GM21717 (cell line): Measurements from ENCODE around the gene RALGAPA2.

Source experiments
- ATAC-seq: cut with Tn5 transposase; IDR thresholded peaks from one replicate; pipeline ENCODE4 v1.9.1; 2021; ENCODE audit warnings: mild to moderate bottlenecking, moderate library complexity; ENCODE audit not compliant: unreplicated experiment

The RALGAPA2 gene

DNA sequence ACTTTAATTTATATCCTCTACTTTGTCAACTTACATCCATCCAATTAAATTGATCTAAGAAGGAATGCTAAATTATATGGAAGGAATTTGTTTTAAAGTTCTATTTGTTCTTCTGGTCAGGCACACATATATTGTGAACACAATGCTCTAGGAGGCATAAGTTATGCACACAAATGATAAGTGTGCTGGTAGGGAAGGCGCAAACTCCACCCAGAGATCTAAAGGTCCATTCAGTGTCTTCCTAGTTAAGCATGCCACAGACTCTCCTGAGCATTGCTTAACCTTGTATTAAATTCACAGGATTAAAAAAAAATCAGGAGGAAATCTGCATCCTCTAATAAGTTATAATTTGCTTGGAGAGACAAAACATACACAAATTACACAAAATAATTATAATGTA, 127.3 kb downstream of the RALGAPA2 start:
- no peak for ATAC-seq

- ATAC-seq, result no peak
Measured at GRCh38 chr20:20582734-20583133, 129.7 kb downstream of the RALGAPA2 start.

GRCh38 chr20:20580139-20580538, 132.3 kb downstream of the RALGAPA2 start:
- ATAC-seq, result no peak

DNA sequence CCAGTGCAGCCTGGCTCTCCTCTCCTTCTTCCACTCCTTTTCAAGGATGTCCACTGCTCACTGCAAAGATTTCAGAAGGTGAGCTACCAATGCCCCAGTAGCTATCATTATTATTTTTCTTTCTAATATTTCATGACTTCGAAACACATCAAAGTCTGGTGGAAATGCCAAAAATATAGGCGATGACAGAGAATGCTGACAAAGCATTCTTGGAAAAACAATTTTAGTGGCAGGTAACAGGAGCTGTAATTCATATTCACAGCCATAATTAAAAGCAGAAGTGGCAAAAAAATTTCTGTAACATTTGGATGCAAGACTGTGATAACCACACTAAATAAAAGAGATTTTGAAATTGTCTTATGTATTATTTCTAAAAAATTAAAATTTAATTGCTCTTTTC, 133.6 kb downstream of the RALGAPA2 start:
- ATAC-seq, result no peak

DNA sequence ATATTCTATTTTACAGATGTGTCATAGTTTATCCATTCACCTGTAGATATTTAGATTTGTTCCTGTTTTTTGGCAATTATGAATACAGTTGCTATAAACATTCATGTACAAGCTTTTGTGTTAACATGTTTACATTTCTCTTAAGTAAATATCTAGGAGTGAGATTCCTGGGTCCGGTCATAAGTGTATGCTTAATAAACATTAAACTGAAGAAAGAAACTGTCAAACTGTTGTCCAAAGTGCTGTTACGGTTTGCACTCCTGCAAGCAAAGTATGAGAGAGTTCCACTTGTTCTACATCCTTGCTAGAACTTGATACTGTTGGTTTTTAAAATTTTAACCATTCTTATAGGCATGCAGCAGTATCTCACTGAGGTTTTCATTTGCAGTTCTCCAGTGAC, 138.6 kb downstream of the RALGAPA2 start:
- ATAC-seq, result no peak

GRCh38 chr20:20571068-20571780, 141.2 kb downstream of the RALGAPA2 start:
- no peak for ATAC-seq

DNA sequence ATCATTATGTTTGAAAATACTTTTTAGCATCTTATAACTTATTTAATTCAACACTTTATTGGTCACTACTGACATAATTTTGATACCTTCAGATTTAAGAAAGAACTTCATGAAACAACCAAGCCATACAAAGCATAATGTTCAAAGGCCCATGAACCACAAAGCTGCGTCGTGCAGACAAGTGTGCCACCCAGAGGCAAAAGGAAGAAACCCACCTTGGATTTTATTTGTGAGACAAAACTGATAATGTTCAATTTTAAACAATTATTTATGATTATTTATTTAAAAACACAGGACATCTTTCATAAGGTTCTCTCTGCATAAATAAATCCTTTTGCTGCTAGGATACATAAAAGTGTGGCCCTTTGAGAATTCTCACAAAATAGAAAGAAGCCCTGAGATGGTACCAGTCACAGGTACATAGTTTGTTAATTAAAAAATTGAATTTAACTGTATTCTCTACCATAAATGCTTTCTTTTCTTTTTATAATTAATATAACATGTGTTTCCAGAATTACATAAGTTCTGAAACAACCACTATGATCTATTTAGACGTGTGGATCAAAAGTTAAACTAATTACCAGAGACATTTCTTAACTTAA, 143.7 kb downstream of the RALGAPA2 start:
- ATAC-seq, result no peak

DNA sequence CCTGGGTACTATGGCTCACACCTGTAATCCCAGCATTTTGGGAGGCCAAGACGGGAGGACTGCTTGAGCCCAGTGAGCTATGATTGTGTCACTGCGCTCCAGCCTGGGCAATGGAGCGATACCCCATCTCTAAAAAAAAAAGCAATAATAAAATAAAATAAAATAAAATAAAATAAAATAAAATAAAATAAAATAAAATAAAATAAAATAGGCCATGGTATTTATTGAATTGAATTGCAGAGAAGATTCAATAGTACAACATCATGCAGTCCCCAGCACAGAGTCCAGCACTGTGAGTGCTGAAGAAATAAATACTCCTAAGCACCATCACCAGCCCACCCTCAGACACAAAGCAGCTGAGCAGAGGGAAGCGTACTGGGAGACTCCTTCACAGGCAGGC, 144.7 kb downstream of the RALGAPA2 start:
- ATAC-seq, result no peak

- no peak for ATAC-seq
Measured at GRCh38 chr20:20566516-20566915, 145.9 kb downstream of the RALGAPA2 start.

DNA sequence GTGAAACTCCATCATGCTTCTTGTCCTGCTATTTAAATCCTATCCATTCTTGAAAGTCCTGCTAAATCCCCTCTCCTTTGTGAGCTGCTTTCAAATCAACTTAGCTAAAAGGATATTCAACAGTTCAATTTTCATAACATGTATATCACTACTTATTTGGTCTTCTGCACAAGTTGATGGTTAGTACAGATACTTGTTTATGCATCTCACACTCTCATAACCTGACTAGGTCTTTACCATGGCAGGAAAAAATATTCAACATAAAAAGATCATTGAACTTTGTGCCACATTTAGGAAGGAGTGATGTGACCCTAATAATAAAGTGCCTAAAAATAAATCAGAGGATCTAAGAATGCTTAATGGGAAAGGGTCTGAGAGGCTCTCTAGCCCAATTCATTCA, 148.2 kb downstream of the RALGAPA2 start:
- no peak for ATAC-seq

GRCh38 chr20:20562507-20562906, 149.9 kb downstream of the RALGAPA2 start:
- no peak for ATAC-seq

GRCh38 chr20:20561841-20562240, 150.6 kb downstream of the RALGAPA2 start:
- ATAC-seq, result no peak

GRCh38 chr20:20561172-20561571, 151.3 kb downstream of the RALGAPA2 start:
- ATAC-seq, result no peak

DNA sequence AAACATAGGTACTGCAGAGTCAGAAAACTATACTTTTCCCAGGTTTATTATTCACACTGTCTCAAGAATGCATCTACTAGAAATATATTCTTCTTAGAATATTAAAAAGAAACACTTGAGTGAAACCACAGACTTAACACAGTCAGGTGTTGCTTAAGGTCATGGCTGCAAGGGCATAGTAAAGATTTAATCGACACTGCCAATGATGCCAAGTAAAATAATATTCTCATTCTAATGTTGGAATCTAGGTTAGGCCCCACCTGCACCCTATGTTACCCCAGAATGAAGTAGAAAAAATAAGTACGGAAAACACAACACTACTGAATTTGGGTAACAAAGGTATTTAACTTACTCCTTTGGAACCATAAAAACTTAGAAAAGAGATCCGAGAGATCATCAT, 155.0 kb downstream of the RALGAPA2 start:
- no peak for ATAC-seq

GRCh38 chr20:20555838-20556237, 156.6 kb downstream of the RALGAPA2 start:
- ATAC-seq, result no peak

- ATAC-seq, result no peak
Measured at GRCh38 chr20:20554951-20555350, 157.5 kb downstream of the RALGAPA2 start.

DNA sequence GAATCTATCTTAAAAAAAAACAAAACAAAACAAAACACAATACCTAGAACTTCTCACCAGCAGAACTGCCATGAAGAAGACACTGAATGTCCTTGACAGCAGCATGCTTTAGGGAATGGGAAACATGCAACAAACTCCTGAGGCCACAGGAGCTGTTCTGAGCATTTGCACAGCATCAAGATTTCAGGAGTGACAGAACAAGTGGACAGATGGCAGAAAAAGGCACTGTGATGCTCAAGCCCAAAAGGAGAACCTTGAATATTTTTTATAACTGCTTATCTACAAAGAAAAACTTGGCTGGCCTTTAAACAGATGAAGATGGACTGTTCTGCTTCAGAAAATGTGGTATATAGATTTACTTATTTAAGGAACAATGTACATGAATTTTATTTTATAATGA, 158.9 kb downstream of the RALGAPA2 start:
- no peak for ATAC-seq

DNA sequence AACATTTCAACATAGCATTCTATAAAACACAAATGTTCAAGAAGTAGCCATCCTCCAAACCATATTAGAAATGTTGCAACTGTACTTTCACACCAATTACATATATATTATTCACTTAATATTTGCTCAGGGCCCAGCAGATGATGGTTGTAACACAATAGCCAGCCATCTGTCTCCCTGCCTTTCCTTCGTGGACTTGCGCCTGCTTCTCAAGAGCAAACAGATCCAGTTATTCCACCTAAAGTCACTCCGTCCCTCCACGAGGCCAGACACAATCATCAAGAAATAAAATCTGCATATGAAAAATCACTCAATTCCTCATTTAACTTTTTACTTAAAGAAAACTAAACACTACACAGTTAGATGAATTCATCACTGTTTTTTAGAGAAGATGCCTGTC, 160.4 kb downstream of the RALGAPA2 start:
- ATAC-seq, result no peak

DNA sequence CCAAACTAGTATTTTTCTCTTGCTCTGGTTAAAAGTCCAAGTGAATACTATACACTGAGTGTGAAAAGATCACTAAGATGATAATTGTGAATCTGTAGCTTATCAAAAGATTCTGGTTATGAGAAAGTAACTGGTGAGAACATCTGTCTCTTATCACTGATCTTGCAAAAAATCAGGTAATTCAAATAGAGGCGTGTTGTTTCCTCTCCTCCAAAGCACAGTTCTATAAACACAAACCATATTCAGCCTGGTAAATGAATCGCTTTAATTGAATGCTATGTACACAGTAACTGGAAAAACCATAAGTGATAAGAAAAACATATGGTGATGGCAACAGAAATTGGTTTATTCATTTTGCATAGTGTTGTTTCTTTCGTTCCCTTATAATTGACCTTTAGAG, 161.0 kb downstream of the RALGAPA2 start:
- ATAC-seq, result no peak

DNA sequence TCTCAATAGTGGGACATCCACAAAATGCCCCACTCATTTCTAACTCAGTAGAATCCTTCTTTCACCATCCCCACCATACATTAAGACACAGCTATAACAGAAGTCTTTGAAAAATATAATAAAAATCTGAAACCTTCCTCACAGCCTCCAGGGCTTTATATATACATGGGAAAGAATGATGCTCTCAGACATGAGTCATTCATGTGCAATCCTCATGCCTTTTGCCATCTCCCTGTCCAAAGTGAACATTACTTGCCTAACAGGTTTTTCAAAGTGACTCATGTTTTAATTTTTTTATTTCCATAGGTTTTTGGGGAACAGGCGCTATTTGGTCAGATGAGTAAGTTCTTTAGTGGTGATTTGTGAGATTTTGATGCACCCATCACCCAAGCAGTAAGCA, 162.7 kb downstream of the RALGAPA2 start:
- ATAC-seq, result no peak

- ATAC-seq, result no peak
Measured at GRCh38 chr20:20549267-20549612, 163.2 kb downstream of the RALGAPA2 start.

GRCh38 chr20:20548527-20549266, 163.7 kb downstream of the RALGAPA2 start:
- ATAC-seq, result no peak
